GM23248 (cell line): ENCODE results near the gene DLG2. TPM values are rescaled to one million over a fixed set of nuclear protein-coding genes. Genes with fewer than 3 reads are reported as not detected.

Experiments used
- DNase-seq: peaks from one replicate; pipeline ENCODE4 v3.0.0-alpha.2; 2015
- H2AFZ ChIP-seq: fragments of 200-600 bp; sonication (generic); 2 replicates; pipeline ENCODE4 v1.6.1; 2016; ENCODE audit warnings: antibody characterized with exemption
- H3F3A ChIP-seq: fragments of 200-600 bp; sonication (generic); 2 replicates; pipeline ENCODE4 v1.6.1; 2016; ENCODE audit warnings: mild to moderate bottlenecking, antibody characterized with exemption, mixed run types; ENCODE audit not compliant: insufficient read depth
- H3K27ac ChIP-seq: fragments of 200-600 bp; sonication (generic); 2 replicates; pipeline ENCODE4 v1.5.1; 2016; ENCODE audit warnings: mild to moderate bottlenecking
- H3K27me3 ChIP-seq: fragments of 200-600 bp; sonication (generic); replicated peaks from 2 replicates; pipeline ENCODE4 v1.6.1; 2016; ENCODE audit warnings: mild to moderate bottlenecking; ENCODE audit not compliant: insufficient read depth
- H3K36me3 ChIP-seq: fragments of 200-600 bp; sonication (generic); 2 replicates; pipeline ENCODE4 v1.6.1; 2016; ENCODE audit warnings: low read depth, mild to moderate bottlenecking
- H3K4me1 ChIP-seq: fragments of 200-600 bp; sonication (generic); 2 replicates; pipeline ENCODE4 v1.6.1; 2016; ENCODE audit warnings: mild to moderate bottlenecking; ENCODE audit not compliant: insufficient read depth
- H3K4me2 ChIP-seq: fragments of 200-600 bp; sonication (generic); one replicate; pipeline ENCODE4 v1.6.1; 2016; ENCODE audit warnings: mild to moderate bottlenecking; ENCODE audit not compliant: unreplicated experiment
- H3K4me3 ChIP-seq: fragments of 200-600 bp; sonication (generic); 2 replicates; pipeline ENCODE4 v1.5.1; 2016; ENCODE audit warnings: mild to moderate bottlenecking
- H3K79me2 ChIP-seq: fragments of 200-600 bp; sonication (generic); 2 replicates; pipeline ENCODE4 v1.6.1; 2016; ENCODE audit warnings: mild to moderate bottlenecking; ENCODE audit not compliant: insufficient read depth
- H3K9ac ChIP-seq: fragments of 200-600 bp; sonication (generic); 2 replicates; pipeline ENCODE4 v1.6.1; 2016; ENCODE audit warnings: mild to moderate bottlenecking
- H3K9me2 ChIP-seq: fragments of 200-600 bp; sonication (generic); 2 replicates; pipeline ENCODE4 v1.6.1; 2016; ENCODE audit warnings: mixed run types, mild to moderate bottlenecking, moderate library complexity; ENCODE audit not compliant: insufficient read depth
- H3K9me3 ChIP-seq: fragments of 200-600 bp; sonication (generic); one replicate; pipeline ENCODE4 v1.6.1; 2017; ENCODE audit warnings: low read depth
- H4K20me1 ChIP-seq: fragments of 200-600 bp; sonication (generic); 2 replicates; pipeline ENCODE4 v1.6.0; 2016; ENCODE audit not compliant: insufficient read depth
- EZH2 ChIP-seq: fragments of 200-600 bp; sonication (generic); IDR thresholded peaks from 2 replicates; pipeline ENCODE4 v1.6.1; 2018; ENCODE audit warnings: antibody characterized with exemption, mild to moderate bottlenecking; ENCODE audit not compliant: insufficient read depth, poor library complexity, severe bottlenecking
- EZH2phosphoT487 ChIP-seq: fragments of 200-600 bp; sonication (generic); IDR thresholded peaks from 2 replicates; pipeline ENCODE4 v1.6.1; 2018; ENCODE audit warnings: antibody characterized with exemption, moderate library complexity, mild to moderate bottlenecking, low read depth; ENCODE audit not compliant: insufficient read depth
- whole genome bisulfite sequencing, 2 experiments: methylation state at CpG; one replicate each; pipeline ENCODE4 v1.1.6; 2015 to 2017; ENCODE audit warnings: low lambda C conversion rate in 2 of 2, low coverage in 1 of 2; ENCODE audit errors: missing lambda C conversion rate in 2 of 2; 5-methylcytosine and 5-hydroxymethylcytosine counted together
- in situ Hi-C: fragments of 300-500 bp; cut with MboI; formaldehyde crosslinking; loops from 2 replicates; pipeline ENCODE4 v1.15.0; 2020
- polyA plus RNA-seq: library from polyadenylated mRNA; unstranded; fragments of >200 nt; fragmentation: Nextera tagmentation; extraction: Ambion mirVana; gene quantifications from 2 replicates; pipeline ENCODE4 v1.2.1, GENCODE V29; 2016
- total RNA-seq: library from RNA; depleted of rRNA; stranded (reverse); fragments of >200 nt; shearing (Covaris generic); gene quantifications from 2 replicates; pipeline ENCODE4 v1.2.3, GENCODE V29; 2014

Gene DLG2
- total and polyA plus RNA-seq, 2 experiments from 2014 or later: 1.1 to 1.7 TPM

DNA sequence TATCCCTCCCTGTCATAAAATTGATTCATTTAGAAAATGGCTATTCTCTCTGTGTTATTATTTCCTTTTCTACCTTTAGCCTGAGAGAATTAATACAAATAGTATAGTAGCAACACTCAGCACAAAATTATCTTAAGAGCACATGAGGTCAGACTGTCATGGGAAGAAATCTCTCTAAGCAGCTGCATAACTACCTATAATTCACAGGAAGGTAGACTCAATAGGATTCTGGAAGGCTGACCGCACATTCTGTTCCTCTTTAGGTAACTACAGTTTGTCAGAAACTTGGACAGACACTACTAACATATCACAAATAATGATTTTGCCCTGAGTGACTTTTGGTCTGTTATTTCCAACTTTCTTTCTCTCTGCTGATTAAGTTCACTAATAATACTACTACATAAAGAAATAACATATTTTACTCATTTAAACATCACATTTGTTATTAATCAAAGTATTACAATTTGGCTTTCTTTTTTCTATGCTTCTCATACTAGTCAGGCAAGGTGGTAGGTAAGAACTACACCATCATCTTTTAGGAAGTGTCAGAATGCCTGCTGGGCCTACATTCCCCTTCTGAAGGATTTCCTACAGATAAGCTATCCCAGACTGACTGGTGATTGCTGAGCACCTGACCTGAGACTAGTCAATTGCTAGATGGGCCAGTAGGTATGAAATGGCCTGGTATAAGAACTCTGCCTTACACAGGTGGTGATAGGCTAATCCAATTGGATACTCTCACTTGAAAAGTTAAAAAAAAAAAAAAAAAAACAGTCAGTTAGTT, 325.1 kb downstream of the DLG2 start:
- Histone ChIP-seq H3F3A (no peaks in the 10 kb centered on the region), H3K36me3 (no peaks in the 10 kb centered on the region), H3K79me2 (no peaks in the 10 kb centered on the region), H2AFZ (no peak overlapping the region), H3K9ac (no peak overlapping the region), H4K20me1 (no peaks in the 10 kb centered on the region), H3K27ac (no peak overlapping the region), H3K4me3 (no peak overlapping the region), H3K4me1 (peaks cover 4% of the 10 kb centered on the region; the same call in 1 of the 2 replicates), H3K9me3 (no peaks in the 10 kb centered on the region), H3K4me2 (no peak overlapping the region), H3K27me3 (no peaks in the 10 kb centered on the region), H3K9me2 (no peaks in the 10 kb centered on the region)
- no peak for DNase-seq
- TF ChIP-seq EZH2 (no peak), EZH2phosphoT487 (no peak)
- 52 to 54% methylated on average over 1 of the region's 1 CpG for WGBS, 2 experiments
- in situ Hi-C loops: no loop called here

GRCh38 chr11:85299258-85299942, 327.7 kb downstream of the DLG2 start:
- Histone ChIP-seq H3K36me3 (no peaks in the 10 kb centered on the region), H2AFZ (no peak overlapping the region), H4K20me1 (no peaks in the 10 kb centered on the region), H3K9me2 (no peaks in the 10 kb centered on the region), H3F3A (no peaks in the 10 kb centered on the region), H3K9me3 (no peaks in the 10 kb centered on the region), H3K79me2 (no peaks in the 10 kb centered on the region), H3K4me1 (peaks cover 4% of the 10 kb centered on the region; the same call in 1 of the 2 replicates), H3K4me2 (no peak overlapping the region), H3K9ac (no peak overlapping the region), H3K4me3 (no peak overlapping the region), H3K27ac (no peak overlapping the region), H3K27me3 (no peaks in the 10 kb centered on the region)
- peak; percentile 18 for DNase-seq
- in situ Hi-C loops: no loop called here
- TF ChIP-seq EZH2phosphoT487: no peak
- no peak for TF ChIP-seq EZH2
- WGBS, 2 experiments: 20 to 33% methylated on average over 1 of the region's 1 CpG

DNA sequence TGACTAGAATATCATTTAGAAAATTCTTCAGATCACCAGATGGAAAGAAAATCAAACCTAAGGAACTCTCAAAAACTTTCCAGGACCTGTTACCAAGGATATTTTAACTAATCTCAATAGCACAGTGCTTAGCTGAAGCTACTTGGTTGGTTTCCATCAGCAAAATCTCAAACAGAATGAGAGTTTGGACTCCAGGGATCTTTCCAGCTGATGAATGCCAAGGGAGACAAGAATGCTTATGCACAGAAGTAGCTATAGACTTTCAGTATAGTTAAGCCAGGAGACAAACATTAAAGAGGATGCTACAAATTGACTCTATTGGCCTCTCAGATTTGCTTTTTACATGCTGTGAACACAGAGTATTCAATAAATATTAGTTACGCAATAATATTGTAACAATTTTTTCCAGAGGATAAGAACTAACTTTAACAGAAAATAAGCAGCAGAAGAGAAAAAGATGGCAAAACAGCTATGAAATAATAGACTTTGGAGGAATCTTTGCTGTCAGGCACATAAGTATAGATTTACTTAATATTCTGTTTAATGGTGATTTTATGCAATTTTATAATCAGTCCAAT, 331.4 kb downstream of the DLG2 start:
- no peaks in the 10 kb centered on the region for H3K79me2 ChIP-seq

GRCh38 chr11:85281550-85281949, 345.6 kb downstream of the DLG2 start:
- Histone ChIP-seq H3K27me3 (no peaks in the 10 kb centered on the region), H3K9me2 (0 out of 2 replicates have a peak, but pooled peaks cover 5% of the 10 kb centered on the region), H3K9ac (no peak overlapping the region), H3K4me3 (no peak overlapping the region), H3K4me2 (no peak overlapping the region), H3K4me1 (no peaks in the 10 kb centered on the region), H3F3A (no peaks in the 10 kb centered on the region), H3K79me2 (no peaks in the 10 kb centered on the region), H3K27ac (no peak overlapping the region), H3K9me3 (no peaks in the 10 kb centered on the region), H2AFZ (no peak overlapping the region), H4K20me1 (no peaks in the 10 kb centered on the region), H3K36me3 (no peaks in the 10 kb centered on the region)
- no peak for DNase-seq
- in situ Hi-C loops: no loop called here
- WGBS, 2 experiments: 57 to 62% methylated on average over 4 of the region's 4 CpGs
- TF ChIP-seq EZH2: no peak
- no peak for TF ChIP-seq EZH2phosphoT487

More for the DNA sequence above, 331.4 kb downstream of the DLG2 start:
- H3K4me2 ChIP-seq: no peak overlapping the region
- no peak for DNase-seq
- H2AFZ ChIP-seq: no peak overlapping the region
- TF ChIP-seq EZH2: no peak
- TF ChIP-seq EZH2phosphoT487: no peak
- H3K9me2 ChIP-seq: no peaks in the 10 kb centered on the region
- no peaks in the 10 kb centered on the region for H4K20me1 ChIP-seq
- no peaks in the 10 kb centered on the region for H3K27me3 ChIP-seq
- H3K36me3 ChIP-seq: no peaks in the 10 kb centered on the region
- H3K4me3 ChIP-seq: no peak overlapping the region
- no peak overlapping the region for H3K27ac ChIP-seq
- in situ Hi-C loops: no loop called here
- WGBS, 2 experiments: 86 to 98% methylated on average over 1 of the region's 1 CpG
- no peaks in the 10 kb centered on the region for H3K9me3 ChIP-seq
- no peak overlapping the region for H3K9ac ChIP-seq
- peaks cover 4% of the 10 kb centered on the region; the same call in 1 of the 2 replicates for H3K4me1 ChIP-seq
- no peaks in the 10 kb centered on the region for H3F3A ChIP-seq
